NCI-H524 treated with DMSO at 0.1 percent for 48 hours (cell line): ENCODE results near the gene PLCG2.

Experiments used
- DNase-seq: peaks from one replicate; lab custom pipeline; 2025; lab: John Stamatoyannopoulos, UW

PLCG2 gene

DNA sequence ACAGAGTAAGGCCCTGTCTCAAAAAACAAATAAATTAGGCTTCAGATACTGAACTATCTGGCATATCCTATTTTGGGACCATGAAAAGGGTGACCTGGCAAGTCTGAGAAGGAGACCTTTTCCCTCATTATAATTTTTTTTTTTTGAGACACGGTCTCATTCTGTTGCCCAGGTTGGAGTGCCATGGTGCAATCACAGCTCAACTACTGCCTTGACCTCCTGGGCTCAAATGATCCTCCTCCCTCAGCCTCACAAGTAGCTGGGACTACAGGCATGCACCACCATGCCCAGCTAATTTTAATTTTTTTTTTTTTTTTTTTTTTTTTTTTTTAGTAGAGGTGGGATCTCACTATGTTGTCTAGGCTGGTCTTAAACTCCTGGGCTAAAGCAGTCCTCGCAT, 37.3 kb downstream of the PLCG2 start:
- DNase-seq = no peak

DNA sequence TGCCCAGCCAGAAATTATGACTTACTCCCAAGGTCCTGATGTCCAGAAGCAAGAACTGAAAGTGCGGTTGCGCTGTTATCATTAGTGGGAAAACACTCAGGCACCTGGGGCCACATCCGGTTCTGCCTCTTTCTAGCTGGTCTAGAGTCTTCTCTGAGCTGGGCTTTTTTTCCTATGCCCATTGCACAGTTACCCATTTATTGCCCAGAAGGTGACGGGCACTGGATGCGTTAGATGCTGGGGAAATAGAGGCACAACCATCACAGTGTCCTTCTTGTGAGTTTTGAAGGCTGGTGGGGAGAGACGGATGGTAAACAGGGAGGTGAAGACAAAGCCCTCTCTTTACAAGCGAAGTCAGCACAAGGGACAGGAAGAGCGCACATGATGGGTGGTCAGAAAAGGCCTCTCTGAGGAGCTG, 37.7 kb downstream of the PLCG2 start:
- no peak for DNase-seq

DNA sequence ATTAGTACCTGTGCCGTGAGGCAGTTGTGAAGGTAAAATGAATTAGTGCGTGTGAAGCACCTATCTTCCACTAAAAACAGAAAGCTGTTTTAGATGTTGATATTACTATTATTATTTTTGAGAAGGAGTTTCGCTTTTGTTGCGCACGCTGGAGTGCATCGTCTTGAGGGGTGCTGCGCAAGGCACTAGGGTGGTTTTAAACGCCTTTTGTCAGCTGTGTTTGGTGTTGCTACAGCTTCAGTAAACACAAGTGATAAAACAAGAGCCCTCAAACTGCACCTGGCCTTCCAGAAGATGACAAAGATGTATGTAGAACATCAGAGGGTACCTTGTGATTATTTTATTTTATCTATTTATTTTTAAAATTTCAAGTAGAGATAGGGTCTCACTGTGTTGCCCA, 38.2 kb downstream of the PLCG2 start:
- DNase-seq = no peak

DNA sequence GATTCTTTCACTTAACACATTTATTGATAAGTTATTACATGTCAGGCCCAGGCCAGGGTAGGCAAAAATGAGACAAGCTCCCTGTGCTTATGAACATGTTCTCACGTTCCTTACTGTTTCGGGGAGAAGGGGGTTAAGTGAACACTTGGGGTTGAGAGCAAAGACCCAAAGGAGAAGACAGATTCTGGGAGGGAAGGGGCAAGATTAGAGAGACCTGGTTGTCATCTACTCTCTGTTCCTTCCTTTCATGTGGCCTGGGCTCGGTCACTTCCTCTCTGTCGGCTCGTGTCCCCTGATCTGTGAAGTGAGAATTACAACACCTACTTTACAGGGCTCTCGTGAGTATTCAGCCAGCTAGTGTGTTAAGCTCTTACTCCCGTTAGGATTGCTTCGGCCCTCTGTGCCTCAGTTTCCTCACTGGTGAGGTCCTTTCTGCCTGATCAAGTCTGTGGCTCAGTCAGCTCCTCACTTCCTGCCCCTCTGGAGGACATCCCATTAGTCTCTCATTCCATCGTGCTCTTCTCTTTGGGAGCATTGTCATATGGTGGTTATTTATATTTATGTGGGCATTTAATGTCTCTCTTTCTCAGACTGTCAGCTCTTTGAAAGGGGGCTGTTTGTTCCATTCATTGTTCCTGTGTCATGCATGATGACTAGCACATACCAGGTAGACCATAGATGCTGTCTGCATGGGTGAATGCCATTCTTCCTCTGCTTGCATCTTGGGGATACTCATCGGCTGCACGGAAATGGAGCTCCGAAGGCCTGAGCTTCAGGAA, 38.9 kb downstream of the PLCG2 start:
- no peak for DNase-seq

DNA sequence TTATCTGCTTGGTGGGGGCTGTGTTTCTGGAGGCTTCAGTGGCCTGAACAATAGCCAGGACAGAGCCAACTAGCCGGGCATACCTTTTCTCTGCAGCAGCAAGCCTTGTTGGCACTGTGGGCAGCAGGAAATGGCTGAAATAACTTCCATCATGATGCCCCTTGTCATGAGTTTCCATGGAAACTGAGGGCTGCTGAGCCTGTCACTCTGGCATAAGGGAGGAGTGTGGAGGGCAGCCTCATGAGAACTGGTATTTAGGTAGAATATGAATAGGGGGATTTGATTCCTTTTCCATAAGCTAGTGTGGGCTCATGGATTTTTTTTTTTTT, 39.4 kb downstream of the PLCG2 start:
- DNase-seq = no peak

DNA sequence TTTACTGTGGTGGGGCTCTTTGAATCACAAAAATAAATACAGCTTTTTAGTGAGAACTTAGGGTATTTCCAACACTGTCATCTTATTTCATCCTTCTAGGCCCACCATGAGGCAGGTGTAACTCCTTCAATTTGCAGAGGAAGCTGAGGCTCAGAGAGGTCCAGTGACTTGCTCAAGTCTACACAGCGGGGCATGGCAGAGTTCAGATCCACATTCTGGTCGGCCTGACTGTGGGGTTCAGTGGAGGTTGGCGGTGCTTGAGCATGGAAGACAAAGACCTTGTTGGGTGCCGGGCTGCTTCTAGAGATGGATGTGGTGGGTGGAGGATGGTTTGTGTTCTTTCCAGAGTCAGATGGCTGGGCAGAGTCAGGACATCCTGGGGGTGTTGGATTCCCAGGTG, 39.8 kb downstream of the PLCG2 start:
- DNase-seq = no peak

DNA sequence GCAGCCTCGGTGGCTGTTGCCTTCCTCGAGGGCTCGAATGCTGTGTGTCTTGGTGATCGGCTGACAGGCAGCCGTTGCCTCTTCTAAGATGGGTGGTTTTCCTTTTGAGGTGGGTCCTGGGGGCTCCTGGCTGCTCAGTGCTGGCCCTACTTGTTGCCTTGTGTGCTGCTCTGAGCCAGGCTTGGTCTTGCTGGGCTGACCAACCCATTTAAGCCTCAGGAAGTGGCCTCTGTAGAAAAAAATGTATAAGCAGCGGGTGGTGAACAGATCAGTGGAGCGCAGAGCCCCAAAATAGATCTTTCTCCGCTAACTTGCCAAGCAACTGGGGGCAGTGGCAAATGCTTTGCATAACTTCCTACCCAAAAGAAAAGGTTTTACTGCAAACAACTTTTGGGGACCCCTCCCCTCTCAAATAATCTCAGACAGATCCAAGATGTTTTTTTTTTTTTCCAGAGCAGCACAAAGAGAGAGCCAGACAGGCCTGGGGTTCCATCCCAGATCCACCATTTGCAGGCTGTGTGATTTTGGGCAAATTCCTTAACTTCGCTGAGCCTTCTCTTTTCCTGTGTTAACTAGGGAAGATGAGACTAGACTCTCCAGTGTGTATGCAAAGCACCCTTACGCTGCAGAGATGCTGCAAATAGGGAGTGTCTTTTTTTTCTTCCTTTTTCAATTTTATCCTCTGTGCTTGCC, 42.5 kb downstream of the PLCG2 start:
- DNase-seq = no peak

DNA sequence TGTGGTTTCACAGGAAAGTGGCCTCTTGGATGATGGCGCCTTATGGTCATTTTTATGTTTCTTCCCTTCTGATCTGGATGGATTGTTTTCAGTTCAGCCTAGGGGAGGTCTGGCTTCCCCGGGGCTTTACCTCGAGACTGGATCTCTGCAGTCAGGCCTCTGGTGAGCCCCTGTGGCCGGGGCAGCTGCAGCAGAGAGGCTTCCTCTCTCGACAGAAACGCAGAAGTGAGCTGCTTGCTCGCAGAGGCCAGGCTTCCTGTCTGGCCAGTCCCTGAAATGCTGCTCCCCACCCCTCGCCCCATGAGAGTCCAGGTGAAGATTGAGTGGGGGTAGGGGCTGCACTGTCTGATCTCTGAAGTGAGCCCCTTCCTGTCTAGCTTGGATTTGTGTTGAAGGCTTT, 44.0 kb downstream of the PLCG2 start:
- no peak for DNase-seq

DNA sequence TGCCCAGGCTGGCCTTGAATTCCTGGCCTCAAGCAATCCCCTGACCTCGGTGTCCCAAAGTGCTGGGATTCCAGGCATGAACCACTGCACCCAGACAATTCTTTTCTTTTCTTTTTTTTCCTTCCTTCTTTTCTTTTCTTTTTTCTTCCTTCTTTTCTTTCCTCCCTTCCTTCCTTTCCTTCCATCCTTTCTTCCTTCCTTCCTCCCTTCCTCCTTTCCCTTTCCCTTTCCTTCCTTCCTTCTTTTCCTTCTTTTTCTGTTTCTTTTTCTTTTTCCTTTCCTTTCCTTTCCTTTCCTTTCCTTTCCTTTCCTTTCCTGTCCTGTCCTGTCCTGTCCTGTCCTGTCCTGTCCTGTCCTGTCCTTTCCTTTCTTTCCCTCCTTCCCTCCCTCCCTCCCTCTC, 44.6 kb downstream of the PLCG2 start:
- DNase-seq = no peak

DNA sequence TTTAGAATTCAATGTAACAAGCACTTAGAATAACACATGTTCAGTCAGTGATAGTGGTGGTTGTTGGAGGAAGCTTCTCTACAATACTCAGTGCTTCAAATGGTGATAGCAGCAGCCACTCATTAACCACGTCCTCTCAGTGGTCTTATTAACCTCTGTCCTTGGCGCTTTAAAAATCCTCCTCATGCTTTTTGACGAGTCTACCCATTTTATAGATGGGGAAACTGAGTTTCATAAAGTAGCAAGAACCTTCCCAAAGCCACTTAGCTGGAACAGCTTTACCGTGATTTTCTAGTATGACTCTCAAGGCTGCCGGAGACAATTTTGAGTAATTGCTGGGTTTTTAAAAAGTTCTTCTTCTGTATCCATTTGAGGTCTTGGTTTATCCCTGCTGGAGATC, 47.4 kb downstream of the PLCG2 start:
- no peak for DNase-seq

DNA sequence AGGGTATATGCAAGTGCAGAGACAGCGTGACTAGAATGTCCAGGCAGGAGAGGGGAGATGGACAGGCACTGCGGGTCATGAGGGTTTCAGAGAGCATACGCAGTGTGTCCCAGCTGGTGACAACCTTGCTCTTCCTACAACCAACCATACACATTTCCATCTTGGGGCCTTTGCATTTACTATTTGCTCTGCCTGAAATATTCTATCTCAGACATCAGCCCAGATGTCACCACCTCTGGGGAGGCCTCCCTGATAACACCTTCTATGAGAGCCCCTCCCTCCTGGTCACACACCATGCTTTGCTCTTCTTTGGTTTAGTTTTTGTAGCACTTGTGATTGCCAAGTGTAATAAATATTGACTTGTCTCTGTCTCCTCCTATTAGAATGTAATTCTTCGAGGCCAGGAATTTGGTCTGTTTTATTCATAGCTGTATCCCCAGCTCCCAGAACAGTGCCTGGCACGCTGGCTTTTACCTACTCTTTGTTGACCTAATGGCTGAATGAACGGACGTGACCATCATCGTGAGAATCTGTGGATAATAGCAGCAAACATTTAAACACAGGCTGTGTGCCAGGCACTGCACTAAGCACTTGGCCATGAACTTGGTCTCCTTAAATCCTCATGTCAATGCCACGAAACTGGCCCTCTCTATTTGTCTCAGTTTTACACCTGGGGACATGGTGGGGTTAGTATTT, 51.9 kb downstream of the PLCG2 start:
- no peak for DNase-seq

DNA sequence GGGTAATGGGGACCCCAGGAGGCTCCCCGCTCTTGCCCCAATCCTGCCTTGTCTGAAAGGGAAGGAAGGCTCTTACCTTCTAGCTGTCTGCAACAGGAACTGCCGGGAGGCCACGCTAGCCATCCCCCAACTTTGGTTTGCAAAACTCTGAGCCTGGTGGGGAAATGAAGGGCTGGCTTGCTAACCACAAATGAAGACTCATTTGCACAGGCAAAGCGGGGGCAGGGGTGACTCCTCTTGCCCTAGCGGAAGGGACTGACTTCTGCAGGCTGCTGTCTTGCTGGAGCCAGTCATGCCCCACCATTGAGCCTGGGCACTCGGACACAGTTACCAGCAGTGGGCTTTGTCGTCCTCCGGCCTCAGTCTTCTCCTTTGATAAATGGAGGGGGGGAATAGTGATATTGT, 52.6 kb downstream of the PLCG2 start:
- DNase-seq = no peak

DNA sequence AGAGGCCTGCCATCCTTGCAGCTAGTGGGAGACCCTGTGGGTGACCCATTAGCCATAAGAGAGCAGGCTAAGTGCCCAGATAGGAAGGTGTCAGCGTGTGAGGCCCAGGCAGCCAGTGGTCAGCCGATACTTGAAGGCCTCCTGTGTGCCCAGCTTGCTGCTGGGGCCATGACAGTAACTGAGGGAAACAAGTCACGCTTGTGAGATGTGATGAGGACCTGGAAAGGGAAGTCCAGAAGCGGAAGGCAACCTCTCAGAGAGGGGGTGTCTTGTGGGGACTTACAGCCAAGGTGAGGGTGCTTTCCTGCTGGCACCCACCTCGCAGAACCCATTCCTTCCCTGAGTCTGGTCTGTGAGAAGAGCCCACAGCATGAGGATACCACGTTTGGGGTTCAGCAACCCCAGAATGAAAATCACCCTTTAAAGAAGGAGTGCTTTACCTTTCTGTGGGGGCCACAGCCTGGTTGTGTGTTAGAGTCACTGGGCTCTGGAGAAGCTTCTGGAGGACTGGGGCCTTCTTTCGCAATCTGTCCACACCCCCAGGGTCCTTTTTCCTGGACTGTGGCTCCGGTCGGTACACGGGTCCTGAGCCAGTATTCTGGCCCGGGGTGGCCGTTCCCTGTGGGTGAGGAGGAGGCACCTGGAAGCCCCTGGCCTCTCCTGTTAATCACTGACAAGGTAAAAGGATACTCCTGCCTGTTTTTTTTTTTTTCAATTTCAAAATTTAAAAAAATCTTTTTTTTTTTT, 53.9 kb downstream of the PLCG2 start:
- DNase-seq = no peak

DNA sequence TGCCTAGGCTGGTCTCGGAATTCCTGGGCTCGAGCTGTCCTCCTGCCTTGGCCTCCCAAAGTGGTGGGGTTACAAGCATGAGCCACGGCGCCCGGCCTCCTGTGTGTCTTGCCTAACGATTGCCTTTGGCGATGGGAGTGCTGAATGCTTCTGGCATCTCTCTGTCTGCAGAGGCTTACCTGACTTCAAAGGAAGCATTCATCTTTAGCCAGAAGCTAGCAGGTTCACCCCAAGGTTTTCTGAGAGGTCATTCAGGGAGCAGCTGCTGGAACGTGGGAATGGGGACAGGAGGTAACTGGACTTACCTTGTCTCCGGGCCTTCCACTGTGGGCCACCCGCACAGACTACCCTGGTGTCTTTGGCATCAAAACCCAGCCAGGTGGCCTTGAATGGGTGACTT, 54.7 kb downstream of the PLCG2 start:
- DNase-seq = no peak

DNA sequence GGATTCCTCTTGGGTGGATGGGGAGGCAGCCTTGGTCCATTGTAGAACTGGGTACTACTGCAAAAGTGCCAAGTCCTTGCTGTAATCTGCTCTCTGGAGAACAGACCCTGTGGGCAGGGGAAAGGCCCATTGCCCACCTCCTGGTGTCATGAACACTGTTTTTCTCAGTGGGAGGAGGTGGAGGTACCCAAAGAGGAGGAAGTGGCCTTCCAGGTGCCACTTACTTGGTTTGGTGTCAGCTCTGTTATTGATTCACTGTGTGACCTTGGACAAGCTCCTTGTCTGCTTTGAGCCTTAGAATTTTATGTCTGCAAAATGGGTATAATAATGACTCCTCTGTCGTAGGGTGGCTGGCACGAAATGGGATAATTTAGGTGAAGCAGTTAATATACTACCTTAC, 55.8 kb downstream of the PLCG2 start:
- no peak for DNase-seq

DNA sequence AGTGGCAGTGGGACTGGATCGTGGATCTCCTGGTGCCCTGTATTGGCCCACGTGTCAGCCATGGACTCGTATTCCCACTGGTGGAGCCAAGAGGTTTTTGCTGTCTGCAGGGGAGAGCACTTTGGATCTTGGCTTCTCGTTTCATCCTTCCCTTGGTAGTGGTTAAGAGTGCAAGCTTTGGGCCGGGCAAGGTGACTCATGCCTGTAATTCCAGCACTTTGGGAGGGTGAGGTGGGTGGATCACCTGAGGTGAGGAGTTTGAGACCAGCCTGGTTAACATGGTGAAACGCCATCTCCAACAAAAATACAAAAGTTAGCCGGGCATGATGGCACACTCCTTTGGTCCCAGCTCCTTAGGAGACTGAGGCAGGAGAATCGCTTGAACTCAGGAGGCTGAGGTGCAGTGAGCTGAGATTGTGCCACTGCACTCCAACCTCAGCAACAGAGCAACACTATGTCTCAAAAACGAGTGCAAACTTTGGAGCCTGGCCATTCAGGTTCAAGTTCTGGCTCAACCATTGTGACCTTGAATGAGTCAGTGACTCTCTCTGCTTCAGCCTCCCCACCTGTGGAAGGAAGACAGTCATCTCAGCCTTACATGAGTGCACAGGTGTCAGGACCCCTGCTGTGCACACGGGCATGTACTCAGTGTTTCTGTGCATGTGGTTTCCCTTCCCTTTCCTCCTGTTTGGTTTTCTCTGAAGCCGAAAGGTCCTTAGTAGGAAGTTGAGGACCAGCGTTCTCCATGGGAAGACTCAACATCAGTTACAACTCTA, 57.4 kb downstream of the PLCG2 start:
- no peak for DNase-seq

DNA sequence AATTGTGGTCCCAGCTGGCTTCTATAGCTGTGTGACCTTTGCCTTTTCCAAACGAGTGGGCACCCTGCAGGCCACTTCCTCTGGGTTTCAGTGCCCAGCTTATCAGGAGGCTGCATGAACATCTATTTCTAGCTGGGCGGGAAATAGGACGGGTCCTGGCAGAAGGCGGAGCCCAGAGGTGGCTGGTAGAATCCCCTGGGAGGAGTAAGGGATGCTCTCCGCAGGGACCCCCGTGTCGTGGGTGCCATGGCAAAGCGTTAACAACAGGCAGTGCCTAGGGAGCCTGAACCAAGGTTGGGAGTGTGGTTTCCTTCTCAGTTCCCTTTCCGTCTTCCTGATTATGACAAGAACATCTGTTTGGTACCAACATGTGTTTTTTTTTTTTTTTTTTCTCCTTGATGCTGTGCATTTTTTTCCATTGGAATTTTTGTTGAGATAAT, 58.2 kb downstream of the PLCG2 start:
- DNase-seq = no peak

DNA sequence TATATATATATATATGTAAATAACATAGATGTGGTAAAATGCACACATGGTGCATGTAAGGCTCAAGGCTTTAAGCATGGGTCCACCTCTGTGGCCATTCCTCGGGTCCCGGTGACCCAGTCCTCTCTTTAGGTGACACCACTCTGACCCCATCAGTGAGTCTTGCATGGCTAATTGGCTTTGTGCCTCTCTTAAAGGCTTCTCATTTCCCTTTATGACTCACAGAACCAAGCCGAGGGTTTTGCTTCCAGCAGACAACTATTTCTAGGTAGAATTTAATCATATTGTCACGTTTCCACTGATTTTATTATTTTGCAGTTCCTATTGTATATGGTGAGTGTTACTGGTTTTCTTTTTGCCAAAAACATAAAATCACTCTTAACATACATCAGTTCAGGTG, 59.7 kb downstream of the PLCG2 start:
- no peak for DNase-seq

DNA sequence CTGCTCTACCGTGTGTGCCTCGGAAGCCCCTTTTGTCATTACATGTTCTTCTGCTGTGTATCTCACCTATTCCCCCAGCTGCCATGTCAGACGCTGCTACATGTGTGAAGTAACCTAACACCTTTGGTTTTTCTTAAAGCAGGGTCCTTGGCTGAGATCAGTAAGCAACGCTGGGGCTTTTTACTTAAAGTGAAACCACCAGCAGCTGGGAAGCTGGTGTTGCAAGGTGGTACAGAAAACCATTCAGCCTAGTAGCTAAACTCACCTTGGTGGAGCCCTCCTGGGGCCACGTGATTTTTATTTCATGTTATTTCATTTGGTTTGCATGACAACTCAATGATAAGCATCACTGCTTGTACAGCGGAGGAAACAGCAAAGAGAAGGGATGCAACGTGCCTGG, 62.6 kb downstream of the PLCG2 start:
- DNase-seq = no peak

DNA sequence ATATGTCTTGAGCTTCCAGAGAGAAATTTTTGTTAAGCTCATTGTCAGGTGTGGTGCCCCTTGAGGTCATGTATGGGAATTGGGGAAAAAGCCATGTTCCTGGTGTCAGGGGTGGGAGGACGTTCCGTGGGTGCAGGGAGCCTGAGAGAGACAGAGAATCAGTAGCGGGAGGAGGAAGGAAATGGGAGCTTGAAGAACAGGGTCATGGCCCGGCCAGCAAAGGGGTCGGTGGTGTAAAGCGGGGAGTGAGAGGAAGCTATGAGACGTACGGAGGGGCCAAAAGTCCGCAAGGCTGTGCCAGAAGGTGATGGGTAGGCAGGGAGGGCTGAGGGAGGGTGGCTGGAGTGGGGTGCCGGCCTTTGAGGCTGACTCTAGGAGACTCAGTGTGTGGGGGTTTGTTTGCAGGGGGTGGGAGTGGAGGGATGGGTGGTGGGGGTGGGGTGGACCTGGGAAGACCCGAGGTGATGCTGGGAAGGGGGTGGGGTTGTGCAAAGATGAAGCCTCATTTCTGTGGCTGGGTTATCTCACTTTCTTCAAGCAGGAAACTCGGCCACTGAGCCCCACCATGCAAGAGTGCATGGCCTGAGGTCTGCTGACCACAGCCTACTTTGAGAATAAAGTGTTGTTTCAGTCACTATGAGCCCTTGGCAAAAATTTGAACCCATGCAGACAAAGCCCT, 63.6 kb downstream of the PLCG2 start:
- no peak for DNase-seq

DNA sequence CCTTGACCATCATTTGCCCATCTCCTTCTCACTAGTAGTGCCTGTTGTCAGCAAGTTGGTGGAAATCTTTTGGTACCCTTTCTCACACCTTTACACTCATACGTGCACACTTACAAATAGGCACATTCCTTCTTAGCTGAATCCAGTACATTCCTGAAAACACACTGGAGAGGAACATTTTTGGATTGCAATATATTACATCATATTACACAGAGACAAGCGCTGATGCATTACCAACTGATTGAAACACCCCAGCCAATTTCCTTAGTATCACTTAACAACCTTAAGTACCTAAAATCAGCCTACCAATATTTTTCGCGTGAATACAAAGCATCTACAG, 64.1 kb downstream of the PLCG2 start:
- DNase-seq = no peak
